GM19467 (cell line): ENCODE results near the gene ZNF385C.
A peak's percentile ranks its signal among the peaks of the same experiment; 100 is the strongest.

ENCODE experiments used
- ATAC-seq: cut with Tn5 transposase; IDR thresholded peaks from one replicate; pipeline ENCODE4 v1.9.1; 2021; ENCODE audit warnings: mild to moderate bottlenecking, moderate library complexity; ENCODE audit not compliant: unreplicated experiment

Gene ZNF385C

DNA sequence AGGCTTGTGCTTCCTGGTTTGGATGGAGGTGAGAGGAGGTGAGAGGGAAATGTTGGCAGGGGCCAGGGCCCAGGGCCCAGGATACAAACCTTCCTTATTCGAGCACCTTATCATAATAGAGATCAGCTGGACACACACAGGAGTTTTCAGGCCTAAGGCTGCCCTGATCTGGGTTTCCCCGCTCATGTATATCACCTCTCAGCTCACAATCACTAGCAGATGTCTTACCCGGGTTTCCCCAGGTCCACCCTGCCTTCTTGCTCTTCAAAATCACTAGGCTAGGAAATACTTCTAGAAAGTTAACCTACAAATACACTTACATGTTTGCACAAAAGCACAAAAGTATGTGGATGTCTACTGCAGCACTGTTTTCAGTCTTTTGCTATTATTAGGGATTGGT lies 28.6 kb upstream of the ZNF385C start:
- no peak for ATAC-seq

DNA sequence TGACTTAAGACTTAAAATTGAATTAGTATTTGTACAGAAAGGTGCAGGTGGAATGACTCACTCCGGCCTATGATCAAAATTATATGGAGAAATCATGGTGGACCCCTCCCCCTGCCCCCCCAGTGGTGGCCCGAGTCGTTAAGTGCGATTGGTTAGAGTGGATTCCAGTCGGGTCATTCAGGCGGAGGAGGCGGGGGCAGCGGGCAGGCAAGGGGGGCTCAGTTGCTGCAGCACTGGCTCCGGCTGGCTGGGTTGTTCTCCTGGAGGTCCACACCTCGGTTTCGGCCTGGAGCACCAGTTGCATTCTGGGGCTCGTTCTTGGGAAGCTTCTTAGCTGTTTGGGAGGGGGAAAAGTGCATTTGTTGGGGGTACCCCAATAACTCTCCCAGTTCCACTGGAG lies 27.3 kb upstream of the ZNF385C start:
- ATAC-seq = no peak

DNA sequence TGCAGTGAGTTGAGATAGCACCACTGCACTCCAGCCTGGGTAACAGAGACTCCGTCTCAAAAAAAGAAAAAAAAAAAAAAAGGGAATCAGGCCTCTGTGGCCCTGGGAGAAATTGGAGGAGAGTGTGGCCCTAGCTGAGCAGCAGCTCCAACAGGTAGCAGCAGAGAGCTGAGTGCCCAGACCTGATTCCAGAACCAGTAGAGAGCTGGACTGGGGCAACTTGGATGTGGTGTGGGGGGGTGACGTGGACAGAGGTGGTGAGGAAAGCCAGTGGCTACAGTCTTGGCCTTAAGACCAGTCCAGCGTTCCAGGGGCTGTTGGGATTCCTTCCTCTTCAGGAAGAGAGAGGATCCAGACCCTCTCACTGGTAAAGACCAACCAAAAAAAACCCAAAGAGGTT lies 26.0 kb upstream of the ZNF385C start:
- ATAC-seq = no peak

DNA sequence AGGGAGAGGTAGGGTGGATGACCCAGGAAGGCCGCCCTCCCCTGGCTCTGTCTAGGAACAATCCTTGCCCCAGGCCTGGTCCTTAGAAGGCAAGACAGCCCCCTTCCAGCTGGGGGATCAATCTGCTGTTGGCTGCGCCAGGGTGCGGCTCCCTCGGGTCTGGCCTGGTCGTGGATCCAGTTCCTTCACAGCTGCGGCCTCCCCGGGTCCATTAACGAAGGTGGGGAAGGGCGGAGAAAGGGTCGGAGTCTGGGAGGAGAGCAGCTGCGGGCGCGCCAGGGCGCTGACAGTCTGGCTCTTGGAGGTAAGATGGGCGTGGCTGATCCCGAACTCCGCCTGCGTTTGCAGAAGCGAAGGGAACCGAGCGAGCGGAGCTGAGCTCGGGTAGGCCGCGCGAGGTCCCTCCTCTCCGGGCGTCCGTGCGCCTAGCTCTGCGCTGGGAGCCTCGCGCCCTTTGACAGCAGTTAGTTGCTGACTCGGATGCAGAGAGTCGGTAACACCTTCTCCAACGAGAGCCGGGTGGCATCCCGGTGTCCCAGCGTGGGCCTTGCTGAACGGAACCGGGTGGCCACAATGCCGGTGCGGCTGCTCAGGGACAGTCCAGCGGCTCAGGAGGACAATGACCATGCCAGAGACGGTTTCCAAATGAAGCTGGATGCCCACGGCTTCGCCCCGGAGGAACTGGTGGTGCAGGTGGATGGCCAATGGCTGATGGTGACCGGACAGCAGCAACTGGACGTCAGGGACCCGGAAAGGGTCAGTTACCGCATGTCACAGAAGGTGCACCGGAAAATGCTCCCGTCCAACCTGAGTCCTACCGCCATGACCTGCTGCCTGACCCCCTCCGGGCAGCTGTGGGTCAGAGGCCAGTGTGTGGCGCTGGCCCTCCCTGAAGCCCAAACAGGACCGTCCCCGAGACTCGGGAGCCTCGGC lies 24.4 kb upstream of the ZNF385C start, which contains the start of gene HSPB9:
Gene HSPB9, plus strand, starts transcription at position 434 of the 933 bp plus-strand sequence. Its CDS starts 47 bp downstream, at position 481.
- ATAC-seq = no peak

DNA sequence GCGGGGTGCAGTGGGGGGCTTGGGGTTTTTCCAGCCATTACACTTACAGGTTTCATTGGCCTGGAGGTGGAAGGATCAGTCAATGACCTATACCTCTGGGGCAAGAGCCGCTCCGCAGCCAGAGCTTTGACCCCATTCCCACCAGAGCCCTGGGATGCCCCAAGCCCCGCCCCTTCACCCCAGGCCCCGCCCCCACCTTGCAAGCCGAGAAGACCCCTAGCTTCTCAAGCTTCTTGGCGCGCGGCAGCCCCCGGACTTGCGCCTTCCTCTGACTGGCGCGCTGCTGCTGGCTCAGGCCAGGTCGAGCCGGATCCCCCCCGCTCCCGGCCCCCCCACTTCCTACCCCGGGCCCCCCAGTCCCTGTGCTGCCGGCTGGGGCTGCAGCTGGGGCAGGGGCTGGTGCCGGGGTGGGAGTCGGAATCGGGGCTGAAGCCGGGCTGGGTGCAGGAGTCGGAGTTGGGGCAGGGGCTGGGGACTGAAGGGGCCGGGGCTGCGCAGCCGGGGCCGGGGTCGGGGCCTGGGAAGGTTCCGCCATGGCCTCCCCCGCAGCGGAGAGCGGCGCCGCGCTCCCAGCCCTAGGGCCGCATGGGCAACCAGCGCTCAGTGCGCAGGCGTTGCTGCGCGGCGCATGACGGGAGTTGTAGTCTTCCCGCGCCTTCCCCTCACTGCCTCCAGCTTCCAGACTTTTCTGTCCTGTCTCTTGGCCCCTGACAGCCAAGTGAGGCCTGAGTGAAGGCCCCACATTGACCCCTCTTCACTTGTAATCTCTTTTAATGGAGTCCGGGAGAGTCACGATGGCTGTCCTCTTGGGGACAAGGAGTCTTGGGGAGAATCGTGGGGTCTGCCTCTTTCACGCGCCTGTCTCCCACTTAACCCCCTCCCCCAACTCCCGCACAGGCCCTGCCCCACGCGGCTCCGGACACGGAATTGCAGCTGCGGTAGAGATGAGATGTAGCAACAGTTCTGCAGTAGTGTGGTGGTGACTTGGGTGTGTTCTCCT lies 22.8 kb upstream of the ZNF385C start, which contains the start of gene KAT2A:
Gene KAT2A, minus strand, starts transcription at position 598 of the 1,000 bp plus-strand sequence. Its CDS starts 63 bp downstream, at position 535.
- peak; percentile 65 for ATAC-seq

DNA sequence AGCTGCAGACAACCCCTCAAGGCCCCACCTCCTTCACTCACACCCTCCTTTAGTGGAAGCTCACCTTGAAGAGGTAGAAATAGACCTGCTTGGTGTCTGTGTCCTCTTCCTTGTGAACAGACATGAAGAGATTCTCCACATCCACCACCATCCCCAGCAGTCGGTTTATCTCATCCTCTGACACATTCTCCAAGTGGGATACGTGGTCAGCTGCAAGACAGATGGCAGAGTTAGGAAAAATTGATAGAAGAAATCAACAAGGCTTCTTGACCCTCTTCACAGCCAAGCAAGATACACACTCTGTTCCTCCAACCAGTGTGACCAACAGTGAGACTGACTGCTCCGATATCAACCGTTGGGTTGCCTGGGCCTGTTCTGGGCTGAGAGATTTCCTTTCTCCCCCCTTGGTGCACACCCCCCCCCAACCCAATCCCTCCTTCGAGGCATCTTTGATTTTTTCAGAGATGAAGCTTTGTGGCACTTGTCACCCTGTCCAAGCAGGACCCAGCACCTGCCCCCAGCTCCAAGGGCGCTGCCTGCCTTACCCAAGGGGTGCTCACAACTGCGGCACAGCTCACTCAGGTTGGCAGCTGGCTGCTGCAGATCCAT lies 22.0 kb upstream of the ZNF385C start:
- ATAC-seq = no peak

DNA sequence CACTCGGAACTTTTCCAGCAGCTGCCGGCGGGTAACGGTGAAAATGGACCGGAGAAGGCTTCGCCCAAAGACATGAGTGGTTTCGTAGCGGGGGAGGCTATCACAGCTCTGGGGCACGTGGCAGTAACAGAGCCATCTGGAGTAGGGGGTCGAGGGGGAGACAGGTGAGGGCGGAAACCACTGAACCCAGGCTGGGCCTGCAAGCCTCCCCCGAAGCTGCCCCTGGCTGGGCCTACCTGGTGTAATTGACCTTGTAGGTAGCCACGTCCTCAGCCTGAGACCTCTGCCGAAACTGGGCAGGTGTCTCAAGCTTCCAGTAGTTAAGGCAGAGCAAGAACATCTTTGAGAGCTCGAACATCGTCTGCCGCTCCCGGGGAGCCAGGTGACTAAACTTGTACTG lies 21.0 kb upstream of the ZNF385C start:
- no peak for ATAC-seq

DNA sequence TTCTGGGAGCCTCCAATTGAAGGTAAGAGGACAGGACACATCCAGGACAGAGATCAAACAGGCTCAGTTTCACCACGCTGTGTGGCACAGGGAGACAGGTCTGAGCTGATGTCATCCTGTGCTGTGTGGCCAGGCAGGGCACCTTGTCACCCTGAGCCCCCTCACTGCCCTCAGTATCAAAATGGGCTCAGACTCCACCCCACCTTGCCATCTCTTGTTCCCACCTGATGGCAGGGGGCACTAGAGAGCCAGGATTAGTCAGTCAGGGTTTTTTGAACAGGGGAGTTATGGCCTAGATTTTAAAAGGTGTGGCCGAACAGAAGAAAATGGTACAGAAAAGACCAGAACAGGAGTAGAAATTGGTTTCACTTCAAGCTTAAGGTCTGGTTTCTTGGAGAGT lies 20.3 kb upstream of the ZNF385C start:
- ATAC-seq = no peak

DNA sequence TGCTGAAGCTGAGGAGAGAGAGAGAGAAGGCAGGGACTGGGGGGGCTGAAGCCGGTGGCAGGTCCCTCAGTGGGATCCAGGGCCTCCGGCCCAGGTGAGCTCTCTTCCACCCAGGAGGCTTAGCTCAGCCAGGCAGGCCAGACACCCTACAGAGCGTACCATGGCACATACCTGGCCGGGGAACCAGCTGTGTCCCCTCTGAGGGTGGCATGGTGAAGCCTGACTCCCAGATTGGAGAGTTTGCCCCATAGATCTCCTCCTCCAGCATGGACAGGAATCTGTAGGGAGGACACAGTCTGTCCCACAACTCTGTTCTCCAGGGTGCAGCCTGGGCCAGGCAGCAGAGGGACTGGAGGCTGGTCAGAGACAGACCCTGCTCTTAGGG lies 19.8 kb upstream of the ZNF385C start:
- no peak for ATAC-seq

DNA sequence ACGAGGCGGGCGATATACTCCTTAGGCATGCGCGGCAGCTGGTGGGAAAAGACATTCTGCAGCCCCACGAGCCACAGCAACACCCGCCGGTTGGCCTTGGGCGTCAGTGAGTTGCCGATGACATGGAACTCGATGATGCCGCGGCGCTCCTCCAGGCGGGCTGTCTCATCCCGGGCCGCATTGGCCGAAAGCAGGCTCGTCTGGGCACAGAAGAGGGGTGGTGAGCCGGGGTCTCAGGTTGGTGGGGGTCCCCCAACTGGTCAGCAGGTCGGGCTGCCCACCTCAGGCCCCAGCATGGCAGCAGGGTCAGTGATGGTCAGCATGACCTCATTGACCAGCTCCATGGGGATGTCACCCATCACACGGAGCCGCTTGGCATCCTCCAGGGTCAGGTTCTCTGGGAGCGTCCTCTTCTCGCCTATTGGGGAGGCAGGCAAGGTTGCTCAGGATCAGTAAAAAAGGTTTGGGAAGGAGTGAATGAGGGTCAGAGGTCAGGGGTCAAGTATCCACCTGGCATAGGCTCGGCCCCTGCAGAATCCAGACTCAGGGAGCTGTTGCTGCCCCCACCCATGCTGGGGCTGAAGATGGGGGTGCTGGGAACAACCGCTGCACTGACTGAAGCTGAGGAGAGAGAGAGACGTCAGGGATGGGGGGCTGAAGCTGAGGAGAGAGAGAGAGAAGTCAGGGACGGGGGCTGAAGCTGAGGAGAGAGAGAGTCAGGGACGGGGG lies 19.3 kb upstream of the ZNF385C start:
- no peak for ATAC-seq

DNA sequence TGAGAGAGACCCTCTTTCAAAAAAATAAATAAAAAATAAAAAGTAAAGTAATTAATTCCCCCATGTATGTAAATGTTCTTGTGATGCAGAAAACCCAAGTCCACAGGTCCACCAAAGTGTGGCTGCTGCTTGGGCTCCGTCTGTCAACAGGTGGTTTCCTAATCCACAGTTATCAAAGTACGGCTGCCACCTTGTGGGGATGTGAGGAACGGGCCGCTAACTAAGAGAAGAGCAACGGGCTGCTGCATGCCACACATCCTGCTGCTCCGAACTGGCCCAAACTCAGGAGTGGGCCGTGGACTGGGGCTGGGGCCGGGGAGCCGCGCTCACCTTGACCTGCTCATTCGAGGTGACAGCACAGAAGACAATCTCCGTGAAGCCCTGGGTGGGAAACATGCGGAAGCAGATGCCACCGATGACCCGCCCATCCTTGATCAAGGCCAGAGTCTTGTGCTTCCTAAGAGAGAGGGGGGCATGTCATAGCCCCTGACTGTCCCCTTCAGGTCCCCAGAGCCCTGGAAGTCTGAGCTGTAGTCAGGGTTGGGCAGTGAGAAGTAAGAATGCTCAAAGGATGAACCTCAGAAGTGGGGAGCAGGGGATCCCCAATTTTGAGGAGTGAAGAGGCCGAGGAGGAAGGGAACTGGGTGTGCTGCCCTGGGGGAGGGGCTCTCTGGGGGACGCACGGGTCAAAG lies 18.6 kb upstream of the ZNF385C start:
- ATAC-seq = no peak

DNA sequence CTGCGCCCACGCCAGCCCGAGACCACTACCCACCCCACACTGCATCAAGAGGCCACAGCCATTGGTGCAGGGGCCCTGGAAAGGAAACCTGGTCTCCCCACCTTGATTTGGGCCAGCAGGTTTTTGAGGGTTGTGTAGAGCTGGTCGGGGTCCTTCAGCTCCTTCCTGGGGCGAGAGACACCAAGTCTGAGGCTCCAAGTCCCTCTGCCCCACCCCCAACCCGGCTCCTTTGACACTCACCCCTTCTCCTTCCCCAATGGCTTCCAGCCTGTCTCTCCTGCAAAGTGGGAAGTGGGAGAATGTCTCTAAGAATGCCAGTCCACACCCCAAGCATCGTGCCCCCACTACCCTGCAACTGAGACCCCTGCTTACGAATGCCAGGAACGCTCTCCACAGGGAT lies 15.8 kb upstream of the ZNF385C start:
- no peak for ATAC-seq

DNA sequence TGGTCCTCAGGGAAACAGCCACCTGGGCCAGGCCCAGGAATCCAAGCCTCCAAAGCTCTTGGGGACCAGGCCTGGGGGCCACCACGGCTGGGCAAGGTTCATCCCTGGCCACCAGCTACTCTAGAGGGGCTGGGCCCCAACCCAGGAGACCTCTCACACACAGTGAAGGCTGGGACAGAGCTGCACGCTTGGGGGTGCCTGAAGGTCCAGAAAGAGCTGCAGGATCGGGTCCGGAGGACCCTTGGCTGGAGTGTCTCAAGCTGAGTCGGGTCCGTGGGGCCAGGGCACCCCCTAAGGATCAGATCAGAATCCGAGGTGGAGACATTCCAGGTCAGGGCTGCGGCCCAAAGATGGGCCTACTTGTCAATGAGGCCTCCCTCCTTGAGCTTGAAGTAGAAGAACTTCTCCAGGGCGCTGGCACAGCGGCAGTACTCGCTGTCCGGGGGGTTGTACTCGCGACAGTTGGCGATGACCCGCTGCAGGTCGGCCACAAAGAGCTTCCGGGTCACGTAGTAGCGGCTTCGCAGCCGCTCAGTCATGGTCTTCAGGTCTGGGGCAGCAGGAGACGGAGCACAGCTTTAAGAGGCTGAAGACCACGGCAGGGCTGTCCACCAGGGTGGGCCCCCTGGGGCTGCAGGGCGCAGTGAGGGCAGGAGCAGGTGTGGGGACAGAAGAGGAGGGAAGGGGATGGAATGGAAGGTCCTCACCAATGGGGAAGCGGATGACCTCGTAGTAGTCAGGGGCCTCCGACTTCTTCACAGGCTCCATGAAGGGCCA lies 15.2 kb upstream of the ZNF385C start:
- no peak for ATAC-seq

DNA sequence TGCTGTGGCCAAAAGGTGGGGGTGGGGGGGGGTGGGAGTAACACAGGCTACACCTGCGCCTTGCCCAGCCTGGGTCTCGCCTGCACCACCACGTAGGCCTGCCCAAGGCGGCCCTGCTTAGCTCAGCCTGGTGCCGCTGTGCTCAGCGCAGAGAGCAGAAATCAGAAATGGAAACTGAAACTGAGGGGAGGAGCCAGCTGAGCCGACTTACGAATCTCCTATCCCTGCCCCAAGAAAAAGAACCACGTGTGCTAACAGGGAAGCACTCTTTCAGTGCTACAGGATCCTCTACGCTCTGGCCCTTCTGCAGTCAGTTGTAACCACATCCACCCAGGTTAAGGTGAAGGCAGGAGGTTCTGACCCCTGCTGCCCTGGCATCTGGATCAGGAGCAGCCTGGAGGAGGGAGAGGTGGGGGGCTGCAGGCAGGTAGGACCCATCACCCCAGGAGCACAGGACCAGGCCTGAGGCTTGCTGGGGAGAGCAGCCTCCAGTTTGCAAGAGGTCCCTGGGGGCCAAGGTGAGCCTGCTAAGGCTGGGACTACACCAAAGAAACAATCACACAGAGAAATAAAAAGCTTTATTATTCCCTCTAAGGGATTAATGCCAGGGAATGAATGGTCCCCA lies 14.4 kb upstream of the ZNF385C start, which contains the start of gene DHX58:
Gene DHX58, minus strand, starts transcription at position 163 of the 625 bp plus-strand sequence. CDS start 822 bp downstream, outside the sequence.
- peak; percentile 64 for ATAC-seq

DNA sequence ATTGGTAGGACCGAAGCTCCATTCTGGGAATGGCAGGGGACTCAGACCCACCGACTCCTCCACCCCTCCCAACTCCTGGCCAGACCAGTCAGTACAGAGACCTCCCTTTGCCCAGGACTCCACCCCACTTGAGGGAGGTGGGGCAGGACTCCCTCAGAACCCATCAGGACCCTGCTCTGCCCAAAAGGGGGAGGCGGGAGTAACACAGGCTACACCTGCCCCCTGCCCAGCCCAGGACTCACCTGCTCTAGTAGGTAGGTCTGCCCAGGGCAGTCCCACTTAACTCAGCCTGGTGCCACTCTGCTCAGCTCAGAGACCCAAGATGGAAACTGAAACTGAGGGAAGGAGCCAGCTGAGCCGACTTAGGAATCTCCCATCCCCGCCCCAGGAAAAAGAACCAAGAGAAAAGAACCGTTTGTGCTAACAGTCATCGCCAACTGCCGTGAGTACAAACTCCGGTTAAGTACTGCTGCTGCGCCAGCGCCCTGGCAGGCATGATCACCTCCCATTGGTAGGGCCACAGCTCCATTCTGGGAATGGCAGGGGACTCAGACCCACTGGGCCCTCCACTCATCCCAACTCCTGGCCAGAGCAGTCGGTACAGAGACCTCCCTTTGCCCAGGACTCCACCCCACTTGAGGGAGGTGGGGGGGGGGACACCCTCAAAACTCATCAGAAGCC lies 13.7 kb upstream of the ZNF385C start:
- no peak for ATAC-seq

DNA sequence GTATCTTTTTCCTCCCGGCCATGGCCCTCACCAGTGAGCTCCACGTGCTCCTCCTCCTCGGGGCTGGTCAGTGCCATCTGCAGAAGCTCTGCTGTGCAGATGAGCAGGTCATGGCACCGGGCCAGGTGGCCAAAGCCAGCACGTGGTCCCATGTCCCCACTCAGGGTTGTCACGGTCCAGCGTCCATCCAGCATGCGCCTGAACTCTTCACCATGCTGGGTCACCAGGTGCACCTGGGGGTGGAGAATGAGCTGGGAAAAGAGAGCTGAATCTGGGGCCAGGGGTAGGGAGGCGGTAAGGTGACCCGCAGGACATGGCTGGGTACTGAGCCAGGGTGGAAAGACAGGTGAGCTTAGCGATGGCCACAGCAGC lies 13.0 kb upstream of the ZNF385C start:
- ATAC-seq = no peak

DNA sequence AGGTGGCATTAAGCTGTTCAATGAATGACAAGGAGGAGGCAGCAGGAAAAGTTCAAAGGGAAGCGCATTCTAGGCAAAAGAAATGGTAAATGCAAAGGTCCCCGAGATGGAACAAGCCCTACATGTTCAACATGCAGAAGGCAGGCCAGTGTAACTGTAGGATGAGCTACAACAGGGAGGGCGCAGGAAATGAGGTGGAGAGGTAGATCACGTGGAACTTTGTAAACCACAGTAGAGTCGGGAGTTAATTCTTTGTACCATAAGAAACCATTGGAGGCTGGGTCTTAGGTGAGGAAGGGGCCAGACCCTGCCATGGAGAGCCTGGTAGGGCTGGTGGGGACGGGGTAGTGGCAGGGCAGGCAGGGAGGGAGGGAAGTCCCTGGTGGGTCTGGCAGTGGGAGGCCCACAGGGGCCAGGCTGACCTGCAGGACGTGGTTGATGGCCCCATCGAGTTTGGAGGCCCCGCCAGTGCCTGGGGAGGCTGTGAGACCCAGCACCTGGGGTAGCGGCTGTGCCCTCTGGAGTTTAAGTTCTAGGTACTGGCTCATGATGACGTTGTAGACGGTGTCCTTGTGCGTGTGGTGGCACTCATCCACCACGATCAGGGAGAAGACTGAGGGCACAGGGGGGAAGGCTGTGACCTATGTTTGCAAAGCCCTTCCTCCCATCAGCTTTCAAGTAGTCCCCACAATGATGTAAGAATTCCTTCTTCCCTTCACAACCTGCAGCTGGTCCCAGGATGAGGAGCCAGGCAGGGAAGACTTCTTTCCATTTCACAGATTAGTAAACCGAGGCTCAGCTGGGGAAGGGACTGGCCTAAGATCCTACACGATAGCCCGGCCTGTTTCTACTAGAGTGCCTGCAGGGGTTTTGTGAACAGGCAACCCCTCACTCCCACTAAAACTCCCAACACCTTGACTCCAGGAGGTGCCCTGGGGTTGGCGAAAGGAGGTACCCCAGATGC lies 12.3 kb upstream of the ZNF385C start:
- no peak for ATAC-seq
